AG09309 (cell line): ENCODE results near the gene MORN1.

Experiments
- DNase-seq: peaks from one replicate; pipeline ENCODE4 v3.0.0-alpha.2; 2010; ENCODE audit warnings: low read depth
- H3K4me3 ChIP-seq: 2 replicates; pipeline ENCODE4 v1.5.1; 2011; ENCODE audit warnings: mild to moderate bottlenecking, low read depth, low read length, moderate library complexity; ENCODE audit not compliant: control insufficient read depth
- CTCF ChIP-seq: IDR thresholded peaks from 2 replicates; pipeline ENCODE4 v1.5.1; 2011; ENCODE audit warnings: mild to moderate bottlenecking, low read depth, low read length, inconsistent platforms; ENCODE audit not compliant: insufficient read depth, control insufficient read depth; ENCODE audit errors: missing control alignments

Gene MORN1

GRCh38 chr1:2274231-2274928 is 117.0 kb downstream of the MORN1 start:
- DNase-seq: no peak
- no peak overlapping the region for H3K4me3 ChIP-seq
- TF ChIP-seq CTCF: no peak

GRCh38 chr1:2273401-2274090 is 117.8 kb downstream of the MORN1 start:
- no peak for TF ChIP-seq CTCF
- no peak overlapping the region for H3K4me3 ChIP-seq
- no peak for DNase-seq

GRCh38 chr1:2272686-2273400 is 118.5 kb downstream of the MORN1 start:
- no peak for DNase-seq
- no peak overlapping the region for H3K4me3 ChIP-seq
- no peak for TF ChIP-seq CTCF

- DNase-seq: no peak
- no peak overlapping the region for H3K4me3 ChIP-seq
- TF ChIP-seq CTCF: no peak
Observed at GRCh38 chr1:2271841-2272655, 119.3 kb downstream of the MORN1 start.
